ENCODE results near the gene MVK. TPM values are rescaled to one million over a fixed set of nuclear protein-coding genes. Genes with fewer than 3 reads are reported as not detected.

Gene MVK
- total RNA-seq, 1 donor from 2014 or later, result 53.6 TPM

- peak overlapping the region; percentile 20 for H3K4me3 Mint-ChIP-seq (ENCODE audit: unreplicated experiment)
Observed at GRCh38 chr12:109544955-109545531, 28.6 kb upstream of the MVK start.

GRCh38 chr12:109545826-109546225 lies 27.8 kb upstream of the MVK start:
- TF ChIP-seq, protein P1, sequence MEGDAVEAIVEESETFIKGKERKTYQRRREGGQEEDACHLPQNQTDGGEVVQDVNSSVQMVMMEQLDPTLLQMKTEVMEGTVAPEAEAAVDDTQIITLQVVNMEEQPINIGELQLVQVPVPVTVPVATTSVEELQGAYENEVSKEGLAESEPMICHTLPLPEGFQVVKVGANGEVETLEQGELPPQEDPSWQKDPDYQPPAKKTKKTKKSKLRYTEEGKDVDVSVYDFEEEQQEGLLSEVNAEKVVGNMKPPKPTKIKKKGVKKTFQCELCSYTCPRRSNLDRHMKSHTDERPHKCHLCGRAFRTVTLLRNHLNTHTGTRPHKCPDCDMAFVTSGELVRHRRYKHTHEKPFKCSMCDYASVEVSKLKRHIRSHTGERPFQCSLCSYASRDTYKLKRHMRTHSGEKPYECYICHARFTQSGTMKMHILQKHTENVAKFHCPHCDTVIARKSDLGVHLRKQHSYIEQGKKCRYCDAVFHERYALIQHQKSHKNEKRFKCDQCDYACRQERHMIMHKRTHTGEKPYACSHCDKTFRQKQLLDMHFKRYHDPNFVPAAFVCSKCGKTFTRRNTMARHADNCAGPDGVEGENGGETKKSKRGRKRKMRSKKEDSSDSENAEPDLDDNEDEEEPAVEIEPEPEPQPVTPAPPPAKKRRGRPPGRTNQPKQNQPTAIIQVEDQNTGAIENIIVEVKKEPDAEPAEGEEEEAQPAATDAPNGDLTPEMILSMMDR (IDR thresholded peaks at IDR 0.05; ENCODE audit: partially characterized antibody, unreplicated experiment), result no peak
- peaks cover 5% of the 10 kb centered on the region for H3K27me3 Mint-ChIP-seq (ENCODE audit: unreplicated experiment)
- no peak overlapping the region for H3K27ac Mint-ChIP-seq (ENCODE audit: unreplicated experiment)
- H3K9me3 Mint-ChIP-seq (ENCODE audit: unreplicated experiment), result peaks cover 9% of the 10 kb centered on the region
- no peak overlapping the region for H3K4me3 Mint-ChIP-seq (ENCODE audit: unreplicated experiment)
- H3K36me3 Mint-ChIP-seq (ENCODE audit: unreplicated experiment), result no peaks in the 10 kb centered on the region
- peaks cover 20% of the 10 kb centered on the region for H3K4me1 Mint-ChIP-seq (ENCODE audit: low read depth, unreplicated experiment)
- DNase-seq, result no peak

More at GRCh38 chr12:109544955-109545531, 28.6 kb upstream of the MVK start:
- Mint-ChIP-seq H3K27ac (ENCODE audit: unreplicated experiment) (no peak overlapping the region), H3K36me3 (ENCODE audit: unreplicated experiment) (no peaks in the 10 kb centered on the region), H3K27me3 (ENCODE audit: unreplicated experiment) (peaks cover 5% of the 10 kb centered on the region), H3K9me3 (ENCODE audit: unreplicated experiment) (peaks cover 9% of the 10 kb centered on the region), H3K4me1 (ENCODE audit: low read depth, unreplicated experiment) (peaks cover 19% of the 10 kb centered on the region)
- DNase-seq, result no peak
- TF ChIP-seq, protein P1 (IDR thresholded peaks at IDR 0.05; ENCODE audit: partially characterized antibody, unreplicated experiment), result no peak

DNA sequence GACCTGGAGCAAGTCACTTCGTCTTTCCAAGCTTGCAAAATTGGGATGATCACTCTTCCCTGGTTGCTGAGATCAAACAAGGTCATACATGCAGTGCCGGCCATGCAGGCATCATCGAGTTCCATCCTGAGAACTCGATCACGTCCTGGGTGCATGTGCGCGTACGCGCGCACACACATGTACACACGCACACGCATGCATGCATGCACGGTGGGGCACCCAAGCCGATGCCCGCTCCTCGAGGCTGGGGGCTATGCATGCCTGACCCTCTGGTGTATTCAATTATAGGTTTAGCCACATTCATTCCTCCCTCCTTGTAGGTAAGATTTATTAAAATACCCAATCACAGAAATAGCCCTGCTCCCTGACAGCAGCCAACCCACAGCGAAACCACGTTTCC lies 26.3 kb upstream of the MVK start:
- TF ChIP-seq, protein P1 (IDR thresholded peaks at IDR 0.05; ENCODE audit: partially characterized antibody, unreplicated experiment), result no peak
- Mint-ChIP-seq H3K4me3 (ENCODE audit: unreplicated experiment) (no peak overlapping the region), H3K27me3 (ENCODE audit: unreplicated experiment) (peaks cover 5% of the 10 kb centered on the region), H3K27ac (ENCODE audit: unreplicated experiment) (no peak overlapping the region), H3K4me1 (ENCODE audit: low read depth, unreplicated experiment) (peaks cover 20% of the 10 kb centered on the region), H3K9me3 (ENCODE audit: unreplicated experiment) (peaks cover 7% of the 10 kb centered on the region), H3K36me3 (ENCODE audit: unreplicated experiment) (no peaks in the 10 kb centered on the region)
- DNase-seq, result peak; percentile 0

DNA sequence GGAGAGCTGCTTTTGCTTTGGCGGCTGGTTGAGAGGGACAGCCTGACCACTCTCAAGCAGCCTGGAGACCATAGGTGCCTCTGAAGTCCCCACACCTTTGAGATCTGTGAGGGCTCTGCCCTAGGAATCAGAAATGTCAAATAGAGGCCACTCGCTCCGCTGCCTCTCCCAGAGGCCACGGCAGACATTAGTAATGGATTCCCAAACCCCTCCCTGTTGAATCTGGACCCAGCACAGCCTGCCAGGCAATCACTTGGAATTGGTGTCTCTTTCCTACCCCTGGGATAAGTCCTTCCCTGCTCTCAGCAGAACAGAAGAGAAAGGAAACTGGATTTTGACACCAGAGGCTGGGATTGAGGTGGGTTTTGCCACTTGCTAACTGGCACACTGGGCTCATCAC lies 25.3 kb upstream of the MVK start:
- no peak overlapping the region for H3K4me3 Mint-ChIP-seq (ENCODE audit: unreplicated experiment)
- H3K27me3 Mint-ChIP-seq (ENCODE audit: unreplicated experiment), result peaks cover 7% of the 10 kb centered on the region
- H3K4me1 Mint-ChIP-seq (ENCODE audit: low read depth, unreplicated experiment), result peaks cover 20% of the 10 kb centered on the region
- no peak for DNase-seq
- H3K9me3 Mint-ChIP-seq (ENCODE audit: unreplicated experiment), result peaks cover 4% of the 10 kb centered on the region
- H3K36me3 Mint-ChIP-seq (ENCODE audit: unreplicated experiment), result no peaks in the 10 kb centered on the region
- H3K27ac Mint-ChIP-seq (ENCODE audit: unreplicated experiment), result no peak overlapping the region
- TF ChIP-seq, protein P1 (IDR thresholded peaks at IDR 0.05; ENCODE audit: partially characterized antibody, unreplicated experiment), result no peak

DNA sequence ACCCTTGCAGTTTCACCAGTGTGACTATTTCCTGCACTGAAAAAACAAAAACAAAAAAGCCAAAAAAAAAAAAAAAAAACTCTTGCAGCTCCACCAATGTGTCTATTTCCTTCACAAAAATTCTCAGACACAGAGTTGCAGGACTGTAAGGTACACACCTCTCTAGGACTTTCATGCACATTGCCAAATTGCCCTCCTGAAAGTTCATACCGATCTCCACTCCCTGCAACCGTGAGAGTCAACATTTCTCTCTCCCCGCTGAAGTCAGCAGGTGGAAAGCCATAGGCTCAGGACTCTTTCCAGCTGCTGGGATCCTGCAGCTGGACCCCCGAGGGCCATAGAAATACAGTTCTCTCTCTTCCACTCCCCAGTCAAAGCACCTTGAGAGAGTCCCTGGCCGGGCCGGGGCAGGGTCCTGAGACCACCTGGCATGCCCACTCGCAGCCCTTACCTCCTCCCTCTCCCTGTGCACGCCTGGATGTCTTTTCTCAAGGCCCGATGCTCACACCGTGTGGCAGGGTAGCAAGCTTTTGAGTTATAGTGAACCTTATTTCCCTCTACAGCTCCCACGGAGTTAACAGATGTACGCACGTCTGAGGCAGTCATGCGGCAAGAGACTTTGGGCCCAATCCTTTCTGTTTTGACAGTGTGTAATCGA lies 23.9 kb upstream of the MVK start:
- H3K27ac Mint-ChIP-seq (ENCODE audit: unreplicated experiment), result no peak overlapping the region
- peaks cover 4% of the 10 kb centered on the region for H3K9me3 Mint-ChIP-seq (ENCODE audit: unreplicated experiment)
- peak; percentile 10 for DNase-seq
- H3K4me1 Mint-ChIP-seq (ENCODE audit: low read depth, unreplicated experiment), result peaks cover 18% of the 10 kb centered on the region
- H3K27me3 Mint-ChIP-seq (ENCODE audit: unreplicated experiment), result peaks cover 13% of the 10 kb centered on the region
- no peaks in the 10 kb centered on the region for H3K36me3 Mint-ChIP-seq (ENCODE audit: unreplicated experiment)
- TF ChIP-seq, protein P1 (IDR thresholded peaks at IDR 0.05; ENCODE audit: partially characterized antibody, unreplicated experiment), result no peak
- H3K4me3 Mint-ChIP-seq (ENCODE audit: unreplicated experiment), result no peak overlapping the region
